ENCODE results near the gene BNC2.

BNC2 gene

DNA sequence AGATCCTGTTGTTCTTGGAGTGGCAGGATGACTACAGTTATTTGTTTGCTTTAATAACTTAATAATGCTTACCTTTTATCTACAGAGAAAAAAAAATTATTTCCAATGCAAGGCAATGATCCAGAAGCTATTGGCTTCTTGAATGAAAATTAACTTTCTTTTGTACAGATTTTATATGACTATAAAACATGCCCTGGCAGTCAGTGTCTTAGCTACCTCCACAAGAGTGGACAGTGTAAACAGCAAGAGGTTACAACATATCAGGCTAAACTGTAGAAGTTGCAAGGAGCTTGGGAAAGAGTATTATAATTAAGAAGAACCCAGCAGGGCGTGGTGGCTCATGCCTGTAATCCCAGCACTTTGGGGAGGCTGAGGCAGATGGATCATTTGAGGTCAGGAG is 49.1 kb downstream of the BNC2 start:
- WGBS (ENCODE audit: extremely low coverage, insufficient coverage, low lambda C conversion rate), result no CpG with 5 or more reads among the region's 1 CpG
- Histone ChIP-seq H3K27ac (ENCODE audit: low read depth, low read length) (no peak overlapping the region), H3K18ac (ENCODE audit: low read length) (no peak overlapping the region), H3K56ac (ENCODE audit: low read length) (no peak overlapping the region), H3K9ac (ENCODE audit: low read length) (no peak overlapping the region), H4K5ac (ENCODE audit: low read length) (no peak overlapping the region), H3K79me2 (ENCODE audit: control insufficient read depth, insufficient read depth, low read length) (no peaks in the 10 kb centered on the region), H2AK5ac (ENCODE audit: low read length) (no peak overlapping the region), H3K4ac (ENCODE audit: low read depth, low read length) (no peak overlapping the region), H3K79me1 (ENCODE audit: low read length) (no peaks in the 10 kb centered on the region), H3K4me3 (ENCODE audit: low read length) (no peak overlapping the region), H3K23ac (ENCODE audit: low read length) (no peak overlapping the region), H2BK5ac (ENCODE audit: low read length) (no peak overlapping the region), H3K4me1 (ENCODE audit: control insufficient read depth, low read depth, low read length) (no peaks in the 10 kb centered on the region), H3K27me3 (ENCODE audit: insufficient read depth, low read length, poor library complexity) (no peaks in the 10 kb centered on the region), H3K36me3 (ENCODE audit: control insufficient read depth, insufficient read depth, low read length) (no peaks in the 10 kb centered on the region), H3K4me2 (ENCODE audit: low read length) (no peak overlapping the region), H2BK15ac (replicated peaks; ENCODE audit: low read depth) (no peak overlapping the region), H4K8ac (ENCODE audit: low read depth, low read length) (no peak overlapping the region), H2BK120ac (ENCODE audit: low read depth, low read length) (no peak overlapping the region)
- no peak for DNase-seq

DNA sequence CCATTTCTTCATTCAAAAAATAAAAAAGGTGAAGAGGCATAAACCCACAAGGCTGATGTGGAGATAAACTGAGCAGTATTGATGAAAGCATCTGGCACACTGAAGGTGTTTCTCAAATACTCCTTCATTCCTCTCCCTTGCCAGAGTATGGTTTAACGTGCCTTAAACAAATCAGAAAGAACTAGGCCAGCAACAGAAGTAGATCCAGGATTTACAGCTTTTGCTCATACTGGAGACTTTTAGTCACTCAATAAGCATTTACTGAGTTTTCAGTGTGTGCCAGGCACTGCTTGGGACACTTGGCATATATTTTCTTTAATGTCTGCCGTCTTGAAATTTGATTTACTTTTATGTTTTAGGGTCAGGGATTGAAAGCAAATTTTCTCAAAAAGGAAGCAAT is 53.0 kb downstream of the BNC2 start:
- Histone ChIP-seq H4K8ac (ENCODE audit: low read depth, low read length) (no peak overlapping the region), H3K27ac (ENCODE audit: low read depth, low read length) (no peak overlapping the region), H3K18ac (ENCODE audit: low read length) (no peak overlapping the region), H4K5ac (ENCODE audit: low read length) (no peak overlapping the region), H3K4me2 (ENCODE audit: low read length) (no peak overlapping the region), H2BK120ac (ENCODE audit: low read depth, low read length) (no peak overlapping the region), H3K27me3 (ENCODE audit: insufficient read depth, low read length, poor library complexity) (no peaks in the 10 kb centered on the region), H2BK15ac (replicated peaks; ENCODE audit: low read depth) (no peak overlapping the region), H2AK5ac (ENCODE audit: low read length) (no peak overlapping the region), H3K4me1 (ENCODE audit: control insufficient read depth, low read depth, low read length) (no peaks in the 10 kb centered on the region), H3K4me3 (ENCODE audit: low read length) (no peak overlapping the region), H3K56ac (ENCODE audit: low read length) (no peak overlapping the region), H3K9ac (ENCODE audit: low read length) (no peak overlapping the region), H3K4ac (ENCODE audit: low read depth, low read length) (no peak overlapping the region), H3K79me1 (ENCODE audit: low read length) (no peaks in the 10 kb centered on the region), H2BK5ac (ENCODE audit: low read length) (no peak overlapping the region), H3K36me3 (ENCODE audit: control insufficient read depth, insufficient read depth, low read length) (no peaks in the 10 kb centered on the region), H3K79me2 (ENCODE audit: control insufficient read depth, insufficient read depth, low read length) (no peaks in the 10 kb centered on the region), H3K23ac (ENCODE audit: low read length) (no peak overlapping the region)
- no CpG with 5 or more reads among the region's 2 CpGs for WGBS (ENCODE audit: extremely low coverage, insufficient coverage, low lambda C conversion rate)
- no peak for DNase-seq

DNA sequence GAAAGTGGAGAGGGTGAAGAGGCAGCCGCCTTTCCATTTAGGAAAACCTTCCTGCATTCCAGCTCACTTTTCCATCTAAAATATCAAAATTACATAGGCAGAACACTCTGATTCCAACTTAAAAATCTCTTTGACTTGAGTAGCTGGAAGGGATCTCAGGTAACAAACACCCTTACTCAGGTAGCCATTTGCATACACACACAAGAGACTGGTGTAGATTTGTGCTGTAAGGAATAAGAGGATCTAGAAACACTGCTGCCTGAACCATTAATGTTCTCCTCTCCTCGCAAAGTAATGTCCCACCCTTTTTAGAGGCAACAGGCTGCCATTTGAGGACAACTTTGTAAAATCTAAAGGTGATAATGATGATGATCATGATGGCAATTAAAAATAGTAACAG is 53.5 kb downstream of the BNC2 start:
- Histone ChIP-seq H3K4me1 (ENCODE audit: control insufficient read depth, low read depth, low read length) (no peaks in the 10 kb centered on the region), H3K27me3 (ENCODE audit: insufficient read depth, low read length, poor library complexity) (no peaks in the 10 kb centered on the region), H3K36me3 (ENCODE audit: control insufficient read depth, insufficient read depth, low read length) (no peaks in the 10 kb centered on the region), H2BK5ac (ENCODE audit: low read length) (no peak overlapping the region), H3K4ac (ENCODE audit: low read depth, low read length) (no peak overlapping the region), H2AK5ac (ENCODE audit: low read length) (no peak overlapping the region), H3K27ac (ENCODE audit: low read depth, low read length) (no peak overlapping the region), H4K8ac (ENCODE audit: low read depth, low read length) (no peak overlapping the region), H3K56ac (ENCODE audit: low read length) (no peak overlapping the region), H3K9ac (ENCODE audit: low read length) (no peak overlapping the region), H3K4me3 (ENCODE audit: low read length) (no peak overlapping the region), H3K18ac (ENCODE audit: low read length) (no peak overlapping the region), H3K79me1 (ENCODE audit: low read length) (no peaks in the 10 kb centered on the region), H3K4me2 (ENCODE audit: low read length) (no peak overlapping the region), H4K5ac (ENCODE audit: low read length) (no peak overlapping the region), H3K23ac (ENCODE audit: low read length) (no peak overlapping the region), H2BK15ac (replicated peaks; ENCODE audit: low read depth) (no peak overlapping the region), H3K79me2 (ENCODE audit: control insufficient read depth, insufficient read depth, low read length) (no peaks in the 10 kb centered on the region), H2BK120ac (ENCODE audit: low read depth, low read length) (no peak overlapping the region)
- no peak for DNase-seq
- no CpG with 5 or more reads among the region's 2 CpGs for WGBS (ENCODE audit: extremely low coverage, insufficient coverage, low lambda C conversion rate)

DNA sequence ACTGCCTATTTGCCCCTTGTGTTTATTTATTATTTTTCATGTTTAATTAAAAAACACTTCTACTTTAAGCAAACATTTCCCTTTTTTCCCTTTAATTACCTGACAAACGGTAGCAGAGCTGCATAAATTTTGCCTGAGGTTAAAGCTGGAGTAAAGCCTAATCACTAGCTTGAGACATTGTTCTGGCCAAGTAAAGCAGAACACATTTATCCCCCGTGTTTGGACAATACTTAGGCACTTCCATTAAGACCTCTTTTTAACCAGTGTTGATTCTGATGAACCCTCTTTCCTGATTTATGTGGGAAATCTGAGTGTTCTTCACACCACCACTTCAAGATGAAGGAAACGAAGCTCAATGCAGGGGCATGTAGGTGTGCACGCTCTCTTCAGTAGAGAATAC is 54.5 kb downstream of the BNC2 start:
- H4K8ac ChIP-seq (ENCODE audit: low read depth, low read length), result no peak overlapping the region
- H2BK120ac ChIP-seq (ENCODE audit: low read depth, low read length), result no peak overlapping the region
- no peak overlapping the region for H3K56ac ChIP-seq (ENCODE audit: low read length)
- no peaks in the 10 kb centered on the region for H3K36me3 ChIP-seq (ENCODE audit: control insufficient read depth, insufficient read depth, low read length)
- no peak overlapping the region for H3K27ac ChIP-seq (ENCODE audit: low read depth, low read length)
- H3K4ac ChIP-seq (ENCODE audit: low read depth, low read length), result no peak overlapping the region
- no peaks in the 10 kb centered on the region for H3K4me1 ChIP-seq (ENCODE audit: control insufficient read depth, low read depth, low read length)
- no peaks in the 10 kb centered on the region for H3K27me3 ChIP-seq (ENCODE audit: insufficient read depth, low read length, poor library complexity)
- H3K18ac ChIP-seq (ENCODE audit: low read length), result no peak overlapping the region
- H3K79me2 ChIP-seq (ENCODE audit: control insufficient read depth, insufficient read depth, low read length), result no peaks in the 10 kb centered on the region
- H3K23ac ChIP-seq (ENCODE audit: low read length), result no peak overlapping the region
- H4K5ac ChIP-seq (ENCODE audit: low read length), result no peak overlapping the region
- no peak overlapping the region for H2BK5ac ChIP-seq (ENCODE audit: low read length)
- no CpG with 5 or more reads among the region's 4 CpGs for WGBS (ENCODE audit: extremely low coverage, insufficient coverage, low lambda C conversion rate)
- H2BK15ac ChIP-seq (replicated peaks; ENCODE audit: low read depth), result no peak overlapping the region
- no peak overlapping the region for H3K4me2 ChIP-seq (ENCODE audit: low read length)
- H3K9ac ChIP-seq (ENCODE audit: low read length), result no peak overlapping the region
- no peaks in the 10 kb centered on the region for H3K79me1 ChIP-seq (ENCODE audit: low read length)
- DNase-seq, result no peak
- H2AK5ac ChIP-seq (ENCODE audit: low read length), result no peak overlapping the region
- H3K4me3 ChIP-seq (ENCODE audit: low read length), result no peak overlapping the region

DNA sequence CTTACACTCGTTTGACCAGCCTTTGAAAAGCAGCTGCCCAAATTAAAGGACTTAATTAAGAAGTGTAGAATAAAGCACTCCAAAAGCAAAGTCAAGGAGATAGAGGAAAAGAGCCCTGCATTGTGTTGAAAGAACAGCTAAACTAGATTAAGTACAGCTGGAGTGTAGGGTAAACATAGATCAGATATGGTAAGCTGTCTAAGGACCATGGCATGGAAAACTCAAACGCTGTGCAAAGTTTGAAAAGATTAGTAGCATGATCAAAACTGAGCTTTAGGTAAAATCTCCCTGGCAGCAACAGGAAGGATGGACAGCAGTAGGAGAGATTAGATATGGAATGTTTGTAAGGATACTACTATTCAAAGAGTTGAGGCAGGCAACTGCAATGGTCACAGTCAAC is 55.4 kb downstream of the BNC2 start:
- Histone ChIP-seq H3K18ac (ENCODE audit: low read length) (no peak overlapping the region), H3K79me1 (ENCODE audit: low read length) (no peaks in the 10 kb centered on the region), H2BK5ac (ENCODE audit: low read length) (no peak overlapping the region), H2BK120ac (ENCODE audit: low read depth, low read length) (no peak overlapping the region), H3K4me2 (ENCODE audit: low read length) (no peak overlapping the region), H3K9ac (ENCODE audit: low read length) (no peak overlapping the region), H3K4me3 (ENCODE audit: low read length) (no peak overlapping the region), H3K27ac (ENCODE audit: low read depth, low read length) (no peak overlapping the region), H3K36me3 (ENCODE audit: control insufficient read depth, insufficient read depth, low read length) (no peaks in the 10 kb centered on the region), H4K5ac (ENCODE audit: low read length) (no peak overlapping the region), H3K4me1 (ENCODE audit: control insufficient read depth, low read depth, low read length) (peaks cover 2% of the 10 kb centered on the region), H2AK5ac (ENCODE audit: low read length) (no peak overlapping the region), H3K56ac (ENCODE audit: low read length) (no peak overlapping the region), H3K79me2 (ENCODE audit: control insufficient read depth, insufficient read depth, low read length) (no peaks in the 10 kb centered on the region), H3K4ac (ENCODE audit: low read depth, low read length) (no peak overlapping the region), H3K23ac (ENCODE audit: low read length) (no peak overlapping the region), H2BK15ac (replicated peaks; ENCODE audit: low read depth) (no peak overlapping the region), H3K27me3 (ENCODE audit: insufficient read depth, low read length, poor library complexity) (no peaks in the 10 kb centered on the region), H4K8ac (ENCODE audit: low read depth, low read length) (no peak overlapping the region)
- WGBS (ENCODE audit: extremely low coverage, insufficient coverage, low lambda C conversion rate), result no CpG with 5 or more reads among the region's 2 CpGs
- DNase-seq, result no peak

DNA sequence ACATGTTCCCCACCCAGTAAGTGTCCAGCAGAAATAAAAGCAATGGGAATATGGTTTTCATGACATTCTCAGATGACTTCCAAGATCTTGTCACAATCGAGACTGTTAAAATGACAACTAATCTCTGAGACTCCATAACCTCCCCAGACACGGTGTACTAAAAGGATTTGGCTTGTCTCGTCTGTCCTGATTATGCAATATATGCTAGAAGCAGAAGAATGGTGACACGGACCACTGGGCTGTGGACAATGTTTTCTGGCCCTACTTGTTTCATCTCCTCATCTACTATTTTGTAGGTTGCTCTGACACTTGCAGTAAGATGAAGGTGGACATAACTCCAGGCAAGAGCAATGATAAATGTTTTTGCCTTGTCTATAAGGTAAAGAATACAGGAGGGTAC is 56.6 kb downstream of the BNC2 start:
- no CpG with 5 or more reads among the region's 4 CpGs for WGBS (ENCODE audit: extremely low coverage, insufficient coverage, low lambda C conversion rate)
- Histone ChIP-seq H3K4me3 (ENCODE audit: low read length) (no peak overlapping the region), H2BK15ac (replicated peaks; ENCODE audit: low read depth) (no peak overlapping the region), H4K5ac (ENCODE audit: low read length) (no peak overlapping the region), H2AK5ac (ENCODE audit: low read length) (no peak overlapping the region), H3K4ac (ENCODE audit: low read depth, low read length) (no peak overlapping the region), H4K8ac (ENCODE audit: low read depth, low read length) (no peak overlapping the region), H3K18ac (ENCODE audit: low read length) (no peak overlapping the region), H2BK120ac (ENCODE audit: low read depth, low read length) (no peak overlapping the region), H2BK5ac (ENCODE audit: low read length) (no peak overlapping the region), H3K4me1 (ENCODE audit: control insufficient read depth, low read depth, low read length) (peaks cover 2% of the 10 kb centered on the region), H3K56ac (ENCODE audit: low read length) (no peak overlapping the region), H3K4me2 (ENCODE audit: low read length) (no peak overlapping the region), H3K36me3 (ENCODE audit: control insufficient read depth, insufficient read depth, low read length) (no peaks in the 10 kb centered on the region), H3K27ac (ENCODE audit: low read depth, low read length) (no peak overlapping the region), H3K79me1 (ENCODE audit: low read length) (no peaks in the 10 kb centered on the region), H3K79me2 (ENCODE audit: control insufficient read depth, insufficient read depth, low read length) (no peaks in the 10 kb centered on the region), H3K27me3 (ENCODE audit: insufficient read depth, low read length, poor library complexity) (no peaks in the 10 kb centered on the region), H3K23ac (ENCODE audit: low read length) (no peak overlapping the region), H3K9ac (ENCODE audit: low read length) (no peak overlapping the region)
- DNase-seq, result no peak
